Upper lobe of left lung (tissue), 4 donors: ENCODE measurements around the gene SUCO.
"Not testable (repeated sequence)": the region's sequence is repeated elsewhere in the genome, so short reads cannot be mapped to it uniquely, and the experiment has no call there.

Experiments used
- EP300 ChIP-seq, 4 donors: sonication (generic); formaldehyde crosslinking; IDR thresholded peaks; one replicate each; pipeline ENCODE4 v1.5.1; 2017; ENCODE audit warnings: antibody characterized with exemption in 4 of 4, control low read depth in 2 of 4
- POLR2A ChIP-seq, 4 donors: fragments of 450-650 bp; IDR thresholded peaks; one replicate each; pipeline ENCODE4 v1.5.1; 2016 to 2017; ENCODE audit warnings: antibody characterized with exemption in 4 of 4, mild to moderate bottlenecking in 2 of 4
- POLR2AphosphoS5 ChIP-seq, 2 donors: sonication (generic); formaldehyde crosslinking; IDR thresholded peaks; one replicate each; pipeline ENCODE4 v1.5.1; 2017; ENCODE audit warnings: antibody characterized with exemption in 2 of 2
- TF ChIP-seq, protein P1 (sequence below), 6 experiments: fragments of 450-650 bp in 4 of 6; fragments of 200-600 bp in 2 of 6; sonication (generic) in 2 of 6; IDR thresholded peaks; one replicate each; pipeline ENCODE4 v1.5.1; 2016 to 2019; ENCODE audit warnings: antibody characterized with exemption in 6 of 6

DNA sequence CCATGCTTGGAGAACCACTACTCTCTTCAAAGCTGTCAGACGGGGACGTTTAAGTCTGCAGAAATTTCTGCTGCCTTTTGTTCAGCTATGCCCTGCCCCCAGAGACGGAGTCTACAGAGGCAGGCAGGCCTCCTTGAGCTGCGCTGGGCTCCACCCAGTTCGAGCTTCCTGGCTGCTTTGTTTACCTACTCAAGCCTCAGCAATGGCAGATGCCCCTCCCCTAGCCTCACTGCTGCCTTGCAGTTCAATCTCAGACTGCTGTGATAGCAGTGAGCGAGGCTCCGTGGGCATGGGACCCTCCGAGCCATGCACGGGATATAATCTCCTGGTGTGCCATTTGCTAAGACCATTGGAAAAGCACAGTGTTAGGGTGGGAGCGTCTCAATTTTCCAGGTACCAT is 63.8 kb downstream of the SUCO start:
- TF ChIP-seq EP300, POLR2A, POLR2AphosphoS5 (IDR thresholded peaks at IDR 0.05): not testable (repeated sequence)
- TF ChIP-seq, protein P1, sequence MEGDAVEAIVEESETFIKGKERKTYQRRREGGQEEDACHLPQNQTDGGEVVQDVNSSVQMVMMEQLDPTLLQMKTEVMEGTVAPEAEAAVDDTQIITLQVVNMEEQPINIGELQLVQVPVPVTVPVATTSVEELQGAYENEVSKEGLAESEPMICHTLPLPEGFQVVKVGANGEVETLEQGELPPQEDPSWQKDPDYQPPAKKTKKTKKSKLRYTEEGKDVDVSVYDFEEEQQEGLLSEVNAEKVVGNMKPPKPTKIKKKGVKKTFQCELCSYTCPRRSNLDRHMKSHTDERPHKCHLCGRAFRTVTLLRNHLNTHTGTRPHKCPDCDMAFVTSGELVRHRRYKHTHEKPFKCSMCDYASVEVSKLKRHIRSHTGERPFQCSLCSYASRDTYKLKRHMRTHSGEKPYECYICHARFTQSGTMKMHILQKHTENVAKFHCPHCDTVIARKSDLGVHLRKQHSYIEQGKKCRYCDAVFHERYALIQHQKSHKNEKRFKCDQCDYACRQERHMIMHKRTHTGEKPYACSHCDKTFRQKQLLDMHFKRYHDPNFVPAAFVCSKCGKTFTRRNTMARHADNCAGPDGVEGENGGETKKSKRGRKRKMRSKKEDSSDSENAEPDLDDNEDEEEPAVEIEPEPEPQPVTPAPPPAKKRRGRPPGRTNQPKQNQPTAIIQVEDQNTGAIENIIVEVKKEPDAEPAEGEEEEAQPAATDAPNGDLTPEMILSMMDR (IDR thresholded peaks at IDR 0.05) = not testable (repeated sequence)
